ENCODE measurements around the gene MAML2. TPM values are rescaled to one million over a fixed set of nuclear protein-coding genes. Genes with fewer than 3 reads are reported as not detected.

The MAML2 gene
- total RNA-seq, 4 donors from 2014 or later, result 4.7 to 21.7 (median 7.3) TPM

DNA sequence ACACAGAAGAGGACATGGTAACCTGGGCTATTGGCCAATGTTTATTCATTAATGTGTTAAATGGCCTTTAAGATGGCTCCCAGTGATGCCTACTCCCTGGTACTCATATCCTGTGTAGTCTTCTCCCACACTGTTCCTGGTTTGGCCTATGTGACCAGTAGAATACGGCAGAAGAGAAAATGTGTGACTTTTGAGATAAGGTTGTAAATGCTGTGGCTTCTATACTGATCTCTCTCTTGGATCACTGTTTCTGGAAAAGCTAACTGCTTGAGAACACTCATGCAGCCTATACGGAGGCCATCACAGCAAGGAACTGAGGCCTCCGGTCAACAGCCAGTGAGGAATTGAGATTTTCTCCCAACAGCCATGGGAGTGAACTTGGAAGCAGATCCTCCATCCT lies 24.1 kb downstream of the MAML2 start:
- H3K27ac ChIP-seq, result no peak overlapping the region
- peaks cover 28 to 54% (median 29%) of the 10 kb centered on the region in 3 donors for H3K4me1 ChIP-seq
- no peak for DNase-seq
- 89 to 97% methylated on average over 3 of the region's 3 CpGs for WGBS, 2 donors
- peaks cover 0 to 10% (median 0%) of the 10 kb centered on the region in 3 donors for H3K36me3 ChIP-seq
- H3K4me3 ChIP-seq, result no peak overlapping the region
- intact Hi-C loops (cut with DNase I), result no loop called here
- no peaks in the 10 kb centered on the region for H3K9me3 ChIP-seq
- TF ChIP-seq POLR2A (IDR thresholded peaks at IDR 0.05), result no peak
- TF ChIP-seq CTCF (IDR thresholded peaks at IDR 0.05), result no peak
- H3K27me3 ChIP-seq, result no peaks in the 10 kb centered on the region

DNA sequence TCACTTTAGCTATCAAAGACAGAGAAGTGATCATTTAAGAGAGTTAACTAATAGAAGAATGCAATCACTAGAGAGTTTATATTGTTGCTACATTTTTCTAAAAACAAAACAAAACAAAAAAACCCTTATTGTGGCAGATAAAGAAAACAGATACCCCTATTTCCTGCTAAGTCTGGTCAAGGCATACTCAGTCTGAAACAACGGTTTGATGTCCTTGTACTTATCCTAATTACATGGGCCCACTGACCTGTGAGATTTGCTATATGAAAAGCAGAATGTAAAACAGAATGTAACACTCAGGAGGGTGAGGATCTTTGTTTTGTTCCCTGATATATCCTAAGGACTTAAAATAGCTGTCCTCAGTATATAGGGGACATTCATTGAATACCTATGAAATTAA lies 24.6 kb downstream of the MAML2 start:
- Histone ChIP-seq H3K9me3 (no peaks in the 10 kb centered on the region), H3K27ac (no peak overlapping the region), H3K36me3 (peaks cover 0 to 10% (median 0%) of the 10 kb centered on the region in 3 donors), H3K4me3 (no peak overlapping the region), H3K4me1 (peaks cover 30 to 58% (median 33%) of the 10 kb centered on the region in 3 donors), H3K27me3 (no peaks in the 10 kb centered on the region)
- intact Hi-C loops (cut with DNase I), result no loop called here
- WGBS, 2 donors, result 82 to 83% methylated on average over 1 of the region's 1 CpG
- TF ChIP-seq POLR2A (IDR thresholded peaks at IDR 0.05) (no peak), CTCF (IDR thresholded peaks at IDR 0.05) (no peak)
- no peak for DNase-seq

- TF ChIP-seq POLR2A (IDR thresholded peaks at IDR 0.05) (no peak), CTCF (IDR thresholded peaks at IDR 0.05) (no peak)
- Histone ChIP-seq H3K27me3 (no peaks in the 10 kb centered on the region), H3K36me3 (peaks cover 0 to 7% (median 0%) of the 10 kb centered on the region in 3 donors), H3K4me1 (peaks cover 30 to 63% (median 38%) of the 10 kb centered on the region in 3 donors), H3K27ac (peak overlapping the region in 3 of 4 donors; percentile 15 to 54 (median 21)), H3K4me3 (no peak overlapping the region), H3K9me3 (no peaks in the 10 kb centered on the region)
- 73 to 87% methylated on average over 2 of the region's 2 CpGs for WGBS, 2 donors
- no peak for DNase-seq
- intact Hi-C loops (cut with DNase I), result no loop called here
Measured at GRCh38 chr11:96317985-96318384, 25.0 kb downstream of the MAML2 start.

GRCh38 chr11:96317571-96317970 lies 25.4 kb downstream of the MAML2 start:
- no peak for DNase-seq
- intact Hi-C loops (cut with DNase I), result no loop called here

DNA sequence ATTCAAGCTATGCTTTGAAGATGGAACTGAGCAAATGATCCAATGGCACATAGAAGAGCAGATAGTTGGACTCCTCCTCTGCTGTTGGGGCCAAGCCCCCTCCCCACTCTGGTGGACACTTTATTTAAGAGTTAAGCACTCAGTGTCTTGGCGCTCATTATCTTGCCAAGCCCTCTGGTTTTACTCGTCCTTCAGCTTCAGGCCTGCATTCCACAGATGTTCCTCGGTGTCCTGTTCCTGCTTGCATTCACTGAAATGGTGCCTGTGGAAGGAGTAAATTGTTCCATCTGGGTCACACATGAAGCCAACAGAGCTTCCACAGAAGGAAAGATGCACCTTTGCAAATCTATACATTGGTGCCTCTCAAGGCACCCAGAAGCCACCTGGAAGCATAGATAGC lies 26.1 kb downstream of the MAML2 start:
- Histone ChIP-seq H3K9me3 (no peaks in the 10 kb centered on the region), H3K27me3 (no peaks in the 10 kb centered on the region), H3K4me3 (no peak overlapping the region), H3K4me1 (peaks cover 30 to 74% (median 38%) of the 10 kb centered on the region in 3 donors), H3K36me3 (no peaks in the 10 kb centered on the region), H3K27ac (peak overlapping the region in 3 of 4 donors; percentile 15 to 54 (median 21))
- no peak for DNase-seq
- TF ChIP-seq CTCF (IDR thresholded peaks at IDR 0.05) (no peak), POLR2A (IDR thresholded peaks at IDR 0.05) (no peak)
- intact Hi-C loops (cut with DNase I), result no loop called here
- WGBS, 2 donors, result 53 to 56% methylated on average over 2 to 3 of the region's 3 CpGs

More at GRCh38 chr11:96317571-96317970, 25.4 kb downstream of the MAML2 start:
- Histone ChIP-seq H3K4me1 (peaks cover 30 to 67% (median 38%) of the 10 kb centered on the region in 3 donors), H3K27me3 (no peaks in the 10 kb centered on the region), H3K9me3 (no peaks in the 10 kb centered on the region), H3K27ac (peak overlapping the region in 3 of 4 donors; percentile 15 to 54 (median 21)), H3K4me3 (no peak overlapping the region), H3K36me3 (peaks cover 0 to 3% (median 0%) of the 10 kb centered on the region in 3 donors)
- 51 to 70% methylated on average over 2 of the region's 2 CpGs for whole genome bisulfite sequencing, 2 donors
- no peak for TF ChIP-seq CTCF (IDR thresholded peaks at IDR 0.05)
- TF ChIP-seq POLR2A (IDR thresholded peaks at IDR 0.05), result no peak

Data from esophagus squamous epithelium (tissue), 5 donors.